ENCODE measurements around the gene A1BG. TPM values are rescaled to one million over a fixed set of nuclear protein-coding genes. Genes with fewer than 3 reads are reported as not detected.

Gene A1BG
- total and polyA plus RNA-seq, 2 of the 13 experiments (the other 11 are each of a cell fraction or from before 2014, with no cell fraction given), result 14.7 to 41.4 TPM

GRCh38 chr19:58305065-58305931, 48.0 kb downstream of the A1BG start, which contains the start of gene ERVK3-1 (continued):
- no peak for TF ChIP-seq ZNF224 (CRISPR knock-in tag; IDR thresholded peaks at IDR 0.05)
- no peak for TF ChIP-seq ZNF776 (CRISPR knock-in tag; IDR thresholded peaks at IDR 0.05)
- TF ChIP-seq AHDC1 (CRISPR knock-in tag; IDR thresholded peaks at IDR 0.05; ENCODE audit: borderline replicate concordance), result no peak
- peak; percentile 89 for TF ChIP-seq ERF (CRISPR knock-in tag; IDR thresholded peaks at IDR 0.05)
- peak; percentile 96; the same call in 1 of the 2 replicates for TF ChIP-seq ELF4 (CRISPR knock-in tag; IDR thresholded peaks at IDR 0.05; ENCODE audit: borderline replicate concordance)
- TF ChIP-seq HHEX (CRISPR knock-in tag; IDR thresholded peaks at IDR 0.05), result no peak
- 0 out of 2 replicates have a peak, but pooled peaks have one; percentile 21 for TF ChIP-seq ZFP90 (CRISPR knock-in tag; IDR thresholded peaks at IDR 0.05; ENCODE audit: borderline replicate concordance)
- no peak for TF ChIP-seq ZUFSP (CRISPR knock-in tag; IDR thresholded peaks at IDR 0.05; ENCODE audit: borderline replicate concordance)
- no peak for TF ChIP-seq HNRNPUL1 (IDR thresholded peaks at IDR 0.05; ENCODE audit: low read depth, low read length)
- no peak for TF ChIP-seq ZSCAN12 (CRISPR knock-in tag; IDR thresholded peaks at IDR 0.05)
- TF ChIP-seq ZBTB46 (CRISPR knock-in tag; IDR thresholded peaks at IDR 0.05; ENCODE audit: borderline replicate concordance), result no peak
- TF ChIP-seq FOXP1 (IDR thresholded peaks at IDR 0.05), result no peak
- no peak for TF ChIP-seq FOXP1 (CRISPR knock-in tag; IDR thresholded peaks at IDR 0.05)
- no peak; the same call in 1 of the 2 replicates for TF ChIP-seq ESRRA (CRISPR knock-in tag; IDR thresholded peaks at IDR 0.05; ENCODE audit: low read depth)
- no peak for TF ChIP-seq ZNF841 (CRISPR knock-in tag; IDR thresholded peaks at IDR 0.05; ENCODE audit: borderline replicate concordance)
- TF ChIP-seq HOXA3 (CRISPR knock-in tag; IDR thresholded peaks at IDR 0.05), result peak; percentile 96
- no peak for TF ChIP-seq KLF6 (CRISPR knock-in tag; IDR thresholded peaks at IDR 0.05)
